PC-3 (cell line): ENCODE data around the gene BCL11A. TPM values are rescaled to one million over a fixed set of nuclear protein-coding genes. Genes with fewer than 3 reads are reported as not detected.

Source experiments
- ATAC-seq: fragments of 200-7000 bp; cut with Tn5 transposase; 2 replicates; pipeline ENCODE4 v1.9.1; 2020; ENCODE audit warnings: mild to moderate bottlenecking, moderate library complexity
- BruUV-seq: library from RNA; stranded (reverse); fragments of 400-500 nt; replicated peaks from 2 replicates; lab custom pipeline; 2021; lab: Mats Ljungman, UMichigan
- CTCF ChIA-PET: fragments of 300-600 bp; sonication (Branson Sonifier 250); formaldehyde crosslinking; loops from one replicate; lab custom pipeline; 2022; ENCODE audit warnings: antibody characterized with exemption; lab: Charles Lee
- POLR2A ChIA-PET: fragments of 300-600 bp; sonication (Branson Sonifier 250); formaldehyde crosslinking; loops from one replicate; lab custom pipeline; 2022; ENCODE audit warnings: antibody characterized with exemption; ENCODE audit not compliant: unreplicated experiment; lab: Charles Lee
- DNase-seq: peaks from one replicate; pipeline ENCODE4 v3.0.0-alpha.2; 2015
- H2AFZ ChIP-seq: fragments of 300-600 bp; sonication (generic); 2 replicates; pipeline ENCODE4 v1.6.0; 2016; ENCODE audit warnings: antibody characterized with exemption, low read length
- H3F3A ChIP-seq: fragments of 300-600 bp; sonication (generic); one replicate; pipeline ENCODE4 v1.6.0; 2017; ENCODE audit warnings: antibody characterized with exemption, low read length, control low read depth, mild to moderate bottlenecking; ENCODE audit not compliant: unreplicated experiment
- H3K27ac ChIP-seq: fragments of 300-600 bp; sonication (generic); 2 replicates; pipeline ENCODE4 v1.5.1; 2016; ENCODE audit warnings: mild to moderate bottlenecking, low read length
- H3K27me3 ChIP-seq: fragments of 300-600 bp; sonication (generic); 2 replicates; pipeline ENCODE4 v1.6.1; 2016; ENCODE audit warnings: low read length, mixed read lengths
- H3K36me3 ChIP-seq: fragments of 300-600 bp; sonication (generic); 2 replicates; pipeline ENCODE4 v1.6.1; 2016; ENCODE audit warnings: low read depth, mixed run types, low read length, mixed read lengths
- H3K4me1 ChIP-seq: fragments of 300-600 bp; sonication (generic); 2 replicates; pipeline ENCODE4 v1.5.1; 2016; ENCODE audit warnings: low read length; ENCODE audit not compliant: insufficient read depth
- H3K4me2 ChIP-seq: fragments of 300-600 bp; sonication (generic); 2 replicates; pipeline ENCODE4 v1.6.0; 2016; ENCODE audit warnings: low read length
- H3K4me3 ChIP-seq: fragments of 300-600 bp; sonication (generic); 2 replicates; pipeline ENCODE4 v1.5.1; 2016; ENCODE audit warnings: mild to moderate bottlenecking, low read length, mixed read lengths
- H3K79me2 ChIP-seq: fragments of 300-600 bp; sonication (generic); 2 replicates; pipeline ENCODE4 v1.6.1; 2017; ENCODE audit warnings: low read length, mixed read lengths
- H3K9ac ChIP-seq: fragments of 300-600 bp; sonication (generic); 2 replicates; pipeline ENCODE4 v1.6.0; 2016; ENCODE audit warnings: mild to moderate bottlenecking, low read length
- H3K9me2 ChIP-seq: fragments of 300-600 bp; sonication (generic); replicated peaks from 2 replicates; pipeline ENCODE4 v1.6.1; 2016; ENCODE audit warnings: mixed run types, low read length, mixed read lengths
- H3K9me3 ChIP-seq: fragments of 300-600 bp; sonication (generic); 2 replicates; pipeline ENCODE4 v1.6.1; 2016; ENCODE audit warnings: low read length, mixed read lengths
- H4K20me1 ChIP-seq: fragments of 300-600 bp; sonication (generic); 2 replicates; pipeline ENCODE4 v1.6.1; 2016; ENCODE audit warnings: low read length, mixed read lengths
- CTCF ChIP-seq: fragments of 300-600 bp; sonication (generic); conservative IDR thresholded peaks from 2 replicates; pipeline ENCODE4 v1.5.1; 2017; ENCODE audit warnings: antibody characterized with exemption, low read depth, mild to moderate bottlenecking, low read length
- EZH2 ChIP-seq: fragments of 300-600 bp; sonication (generic); IDR thresholded peaks from one replicate; pipeline ENCODE4 v1.6.1; 2017; ENCODE audit warnings: antibody characterized with exemption, mild to moderate bottlenecking, low read length; ENCODE audit not compliant: unreplicated experiment
- EZH2phosphoT487 ChIP-seq: fragments of 300-600 bp; sonication (generic); IDR thresholded peaks from 2 replicates; pipeline ENCODE4 v1.6.1; 2018; ENCODE audit warnings: mild to moderate bottlenecking, antibody characterized with exemption, low read length, borderline replicate concordance
- intact Hi-C: fragments of 100-400 bp; cut with micrococcal nuclease; formaldehyde crosslinking; loops from 2 replicates; pipeline ENCODE4 v1.9.0; 2023
- total RNA-seq: library from RNA; depleted of rRNA; stranded (reverse); fragments of >200 nt; gene quantifications from 2 replicates; pipeline ENCODE4 v1.2.3, GENCODE V29; 2014

Gene BCL11A
- total RNA-seq, 1 experiment from 2014 or later = 4.6 TPM

DNA sequence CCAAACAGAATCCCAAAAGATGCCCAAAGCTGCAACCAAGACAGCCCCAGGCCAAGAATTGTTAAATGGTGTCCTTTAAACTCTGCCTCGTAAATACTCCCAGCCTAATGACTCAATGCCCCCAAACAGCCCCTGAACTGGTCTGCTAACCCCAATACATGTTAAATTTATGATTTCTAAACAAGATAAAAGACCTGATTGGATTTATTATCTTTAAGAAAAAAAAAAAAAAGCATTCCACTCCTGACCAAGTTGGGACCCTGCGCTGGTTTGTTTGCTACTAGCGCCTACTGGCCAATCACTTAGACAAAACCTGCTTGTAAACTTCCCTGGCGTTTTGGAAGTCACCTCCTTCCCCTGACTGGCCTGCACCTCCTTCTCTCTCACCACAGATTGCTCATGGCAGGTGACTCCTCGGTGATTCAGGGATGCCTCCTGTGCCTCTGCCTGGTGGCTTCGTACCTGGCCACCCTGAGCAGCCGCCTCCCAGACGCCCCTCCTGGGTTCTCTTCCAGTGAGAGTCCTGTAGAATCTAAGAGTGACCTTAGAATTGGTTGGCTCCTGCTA, 121.3 kb downstream of the BCL11A start:
- TF ChIP-seq EZH2 = no peak
- TF ChIP-seq CTCF = no peak
- TF ChIP-seq EZH2phosphoT487 = no peak
- no peaks in the 10 kb centered on the region for H3K36me3 ChIP-seq
- peak overlapping the region; percentile 86 for H3K27ac ChIP-seq
- no peaks in the 10 kb centered on the region for H3K9me2 ChIP-seq
- peak overlapping the region; percentile 65 for H3K4me2 ChIP-seq
- DNase-seq = peak; percentile 90
- no TSS peak for BruUV-seq
- H3K4me3 ChIP-seq = peak overlapping the region; percentile 19; the same call in 1 of the 2 replicates
- no peaks in the 10 kb centered on the region for H3K9me3 ChIP-seq
- no peaks in the 10 kb centered on the region for H3K79me2 ChIP-seq
- POLR2A ChIA-PET = no interaction called here
- CTCF ChIA-PET = no interaction called here
- no peaks in the 10 kb centered on the region for H4K20me1 ChIP-seq
- intact Hi-C loops = no loop called here
- peak; percentile 77 for ATAC-seq
- peaks cover 39% of the 10 kb centered on the region for H3K4me1 ChIP-seq
- peak overlapping the region; percentile 16; the same call in 1 of the 2 replicates for H3K9ac ChIP-seq
- H2AFZ ChIP-seq = peak overlapping the region; percentile 21; the same call in 1 of the 2 replicates
- H3F3A ChIP-seq = no peaks in the 10 kb centered on the region
- no peaks in the 10 kb centered on the region for H3K27me3 ChIP-seq

GRCh38 chr2:60429681-60430080, 123.8 kb downstream of the BCL11A start:
- no peak for TF ChIP-seq EZH2phosphoT487
- H3K27ac ChIP-seq = no peak overlapping the region
- no peak overlapping the region for H3K9ac ChIP-seq
- no peaks in the 10 kb centered on the region for H3K9me2 ChIP-seq
- CTCF ChIA-PET = no interaction called here
- intact Hi-C loops = no loop called here
- H3K79me2 ChIP-seq = no peaks in the 10 kb centered on the region
- no peaks in the 10 kb centered on the region for H3K36me3 ChIP-seq
- no TSS peak for BruUV-seq
- H3K9me3 ChIP-seq = no peaks in the 10 kb centered on the region
- no peaks in the 10 kb centered on the region for H3K27me3 ChIP-seq
- no peak overlapping the region for H2AFZ ChIP-seq
- DNase-seq (no peak), ATAC-seq (no peak)
- no peaks in the 10 kb centered on the region for H3F3A ChIP-seq
- no peak overlapping the region for H3K4me3 ChIP-seq
- H3K4me2 ChIP-seq = no peak overlapping the region
- POLR2A ChIA-PET = no interaction called here
- H3K4me1 ChIP-seq = peaks cover 34% of the 10 kb centered on the region
- H4K20me1 ChIP-seq = no peaks in the 10 kb centered on the region

- TF ChIP-seq EZH2 = no peak
- no peak for TF ChIP-seq CTCF
- TF ChIP-seq EZH2phosphoT487 = no peak
- Histone ChIP-seq H3K36me3 (no peaks in the 10 kb centered on the region), H4K20me1 (no peaks in the 10 kb centered on the region), H3K4me3 (no peak overlapping the region), H3K4me1 (peaks cover 7% of the 10 kb centered on the region), H3K9ac (no peak overlapping the region), H3K9me2 (no peaks in the 10 kb centered on the region), H2AFZ (no peak overlapping the region), H3K79me2 (no peaks in the 10 kb centered on the region), H3K27ac (no peak overlapping the region), H3K4me2 (no peak overlapping the region), H3K27me3 (no peaks in the 10 kb centered on the region), H3F3A (no peaks in the 10 kb centered on the region), H3K9me3 (no peaks in the 10 kb centered on the region)
- no TSS peak for BruUV-seq
- ATAC-seq = no peak
- no peak for DNase-seq
- ChIA-PET POLR2A (interaction anchor here (0.7 kb wide), 1 partner anchor 795 kb away, joined by 3 read pairs; no protein-coding TSS in a partner anchor), CTCF (no interaction called here)
- intact Hi-C loops = no loop called here
Measured at GRCh38 chr2:60426880-60427279, 126.6 kb downstream of the BCL11A start.
